ENCODE results near the gene CELA1.
"Not testable (repeated sequence)": the region's sequence is repeated elsewhere in the genome, so short reads cannot be mapped to it uniquely, and the experiment has no call there.

Gene CELA1

GRCh38 chr12:51320695-51321320, 25.7 kb downstream of the CELA1 start:
- no peak for DNase-seq

- DNase-seq = no peak
Observed at GRCh38 chr12:51320311-51320694, 26.2 kb downstream of the CELA1 start.

DNA sequence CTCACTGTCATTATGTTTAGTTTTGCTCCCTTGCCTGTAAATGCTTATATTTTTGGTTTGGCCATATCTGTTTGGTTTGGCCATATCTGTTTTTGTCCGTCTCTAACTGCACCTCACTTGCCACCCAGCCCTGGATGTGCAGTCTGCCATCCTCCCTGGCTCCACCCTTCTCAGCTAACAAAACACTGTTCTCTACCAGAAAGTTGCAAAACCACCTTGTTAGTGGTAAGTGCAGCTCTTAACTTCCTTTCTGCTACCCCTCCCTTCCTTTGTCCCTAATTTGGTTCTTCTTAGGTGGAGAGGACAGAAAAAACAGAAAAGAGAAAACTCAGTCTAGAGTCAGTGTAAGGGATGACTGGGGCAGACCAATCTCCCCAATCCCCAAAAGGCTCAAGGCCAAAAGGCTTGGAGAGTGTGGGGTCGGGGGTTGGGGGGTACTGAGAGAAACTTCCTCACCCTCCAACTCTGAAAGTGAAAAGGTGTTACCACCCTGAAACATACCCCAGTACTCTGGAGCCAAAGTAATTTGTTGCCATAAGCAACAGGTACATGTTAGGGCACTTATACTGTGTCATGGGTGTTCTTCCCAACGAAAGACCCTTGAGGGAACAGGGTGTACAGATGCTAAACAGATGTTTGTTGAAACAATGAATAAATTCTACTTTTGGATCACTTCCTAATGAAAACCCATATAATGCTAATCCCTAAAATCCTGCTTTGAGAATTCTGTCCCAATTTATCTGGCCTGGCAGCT, 27.5 kb downstream of the CELA1 start:
- no peak for DNase-seq

- not testable (repeated sequence) for DNase-seq
Observed at GRCh38 chr12:51318057-51318806, 28.2 kb downstream of the CELA1 start.

DNA sequence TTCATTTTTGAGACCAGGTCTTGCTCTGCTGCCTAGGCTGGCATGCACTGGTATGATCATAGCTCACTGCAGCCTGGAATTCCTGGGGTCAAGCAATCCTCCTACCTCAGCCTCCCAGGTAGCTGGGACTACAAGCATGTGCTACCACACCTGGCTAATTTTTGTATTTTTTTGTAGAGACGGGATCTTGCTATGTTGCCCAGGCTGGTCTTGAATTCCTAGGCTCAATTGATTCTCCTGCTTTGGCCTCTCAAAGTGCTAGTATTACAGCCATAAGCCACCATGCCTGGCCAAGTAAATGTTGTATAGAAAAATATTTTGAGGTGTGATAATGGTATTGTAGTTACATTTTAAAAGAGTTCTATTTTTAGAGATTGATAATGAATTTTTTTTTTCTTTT, 35.1 kb downstream of the CELA1 start:
- DNase-seq = no peak

DNA sequence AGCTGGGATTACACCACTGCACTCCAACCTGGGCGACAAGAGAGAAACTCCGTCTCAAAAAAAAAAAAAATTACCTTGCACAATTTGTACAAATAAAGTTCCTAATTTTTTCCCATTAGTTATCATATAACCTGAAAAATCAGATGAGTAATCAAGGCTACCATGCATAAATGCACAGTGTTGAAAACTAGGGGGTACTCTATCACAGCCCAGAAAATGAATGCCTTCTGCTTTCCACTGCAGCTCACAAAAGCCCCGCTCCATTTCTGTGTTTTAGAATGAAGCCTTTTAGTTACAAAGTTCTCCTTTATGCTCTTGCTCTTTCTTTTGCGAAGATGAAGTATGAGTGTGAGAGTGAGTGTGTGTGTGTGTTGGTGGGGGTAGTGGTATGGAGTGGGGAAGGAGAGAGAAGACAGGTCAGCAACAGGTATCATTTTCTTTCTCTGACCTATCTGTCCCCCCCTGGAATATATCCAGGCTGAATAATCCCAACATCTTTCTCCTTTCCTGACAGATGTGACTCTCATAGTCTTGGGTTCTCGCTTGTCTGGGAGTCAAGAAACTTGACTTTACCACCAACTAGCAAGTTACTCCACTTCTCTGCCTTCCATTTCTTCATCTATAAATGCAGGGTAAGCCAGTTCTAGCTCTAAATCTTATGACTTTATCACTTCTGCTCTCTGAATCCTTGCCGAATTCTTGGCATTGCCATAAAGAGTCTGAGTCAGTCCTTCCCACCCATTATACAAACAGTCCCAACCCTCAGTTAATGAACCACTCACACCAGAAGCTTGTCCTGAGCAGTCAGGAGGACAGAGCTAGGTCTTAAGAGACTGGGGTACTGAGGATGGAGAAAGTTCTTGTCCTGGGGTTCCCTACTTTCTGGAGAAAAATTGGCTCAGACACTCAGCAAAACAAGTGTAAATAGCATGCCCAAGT, 38.6 kb downstream of the CELA1 start:
- no peak for DNase-seq

GRCh38 chr12:51306507-51306906, 40.0 kb downstream of the CELA1 start:
- no peak for DNase-seq

- DNase-seq = peak in 6 of 56 donors; percentile 2 to 8 (median 4)
Observed at GRCh38 chr12:51300768-51301167, 45.7 kb downstream of the CELA1 start.

DNA sequence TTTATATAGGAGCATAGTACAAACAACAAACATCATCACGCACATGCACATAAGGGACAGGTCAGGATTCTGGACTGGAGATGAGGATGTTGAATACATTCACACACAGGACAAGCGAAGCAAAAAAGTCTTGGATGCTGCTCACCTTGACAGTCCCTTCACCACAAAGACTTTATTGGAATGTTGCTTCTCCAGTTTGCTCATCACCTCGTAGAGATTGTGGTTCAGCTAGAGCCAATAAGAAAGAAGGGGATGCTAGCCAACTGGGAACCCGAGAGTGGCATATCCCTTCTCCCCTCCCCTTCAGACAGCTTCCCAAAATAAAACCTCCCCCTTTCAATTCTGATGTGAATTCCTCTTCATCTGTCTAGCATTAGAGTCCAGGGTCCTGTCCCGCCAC, 50.8 kb downstream of the CELA1 start:
- DNase-seq = no peak

GRCh38 chr12:51294097-51294496, 52.4 kb downstream of the CELA1 start:
- not testable (repeated sequence) for DNase-seq

GRCh38 chr12:51293696-51294095, 52.8 kb downstream of the CELA1 start:
- DNase-seq = no peak

- DNase-seq = peak in 7 of 56 donors; percentile 1 to 26 (median 5)
Observed at GRCh38 chr12:51291603-51292513, 54.6 kb downstream of the CELA1 start.

- no peak for DNase-seq
Observed at GRCh38 chr12:51285843-51286242, 60.6 kb downstream of the CELA1 start.

DNA sequence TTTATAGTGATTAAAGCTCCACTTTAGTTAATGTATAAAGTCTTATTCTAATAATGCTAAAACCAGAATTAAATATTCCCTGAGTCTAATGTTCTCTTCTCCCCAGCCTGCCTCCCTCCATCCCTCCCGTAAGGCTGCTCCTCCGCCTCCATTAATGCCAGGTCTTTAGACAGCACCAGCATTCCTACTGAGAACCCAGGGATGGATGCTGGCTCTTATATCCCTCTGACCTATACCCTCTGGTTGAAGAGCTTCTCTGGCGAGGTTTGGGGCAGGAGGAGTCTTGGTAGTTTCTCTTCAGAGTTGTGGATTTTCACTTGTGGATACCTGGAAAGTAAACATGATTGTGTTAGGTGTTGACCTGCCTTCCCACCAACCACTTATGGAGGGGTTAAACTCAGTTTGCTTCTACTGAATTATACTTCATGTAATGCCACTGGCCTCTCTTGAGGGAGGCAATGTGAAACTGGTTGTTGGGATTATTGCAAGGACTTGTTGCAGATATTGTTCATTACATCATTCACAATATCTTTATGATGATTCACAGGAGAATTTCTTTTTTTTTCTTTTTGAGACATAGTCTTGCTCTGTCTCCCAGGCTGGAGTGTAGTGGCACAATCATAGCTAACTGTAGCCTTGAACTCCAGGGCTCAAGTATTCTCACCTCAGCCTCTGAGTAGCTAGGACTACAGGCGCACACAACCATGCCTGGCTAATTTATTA, 65.1 kb downstream of the CELA1 start:
- no peak for DNase-seq
